GOT3 (cell line): ENCODE measurements around the gene GABRG3.
"Not testable (repeated sequence)": the region's sequence is repeated elsewhere in the genome, so short reads cannot be mapped to it uniquely, and the experiment has no call there.

Experiments
- DNase-seq: peaks from one replicate; lab custom pipeline; 2025; ENCODE audit warnings: mixed read lengths; lab: John Stamatoyannopoulos, UW

GABRG3 gene

DNA sequence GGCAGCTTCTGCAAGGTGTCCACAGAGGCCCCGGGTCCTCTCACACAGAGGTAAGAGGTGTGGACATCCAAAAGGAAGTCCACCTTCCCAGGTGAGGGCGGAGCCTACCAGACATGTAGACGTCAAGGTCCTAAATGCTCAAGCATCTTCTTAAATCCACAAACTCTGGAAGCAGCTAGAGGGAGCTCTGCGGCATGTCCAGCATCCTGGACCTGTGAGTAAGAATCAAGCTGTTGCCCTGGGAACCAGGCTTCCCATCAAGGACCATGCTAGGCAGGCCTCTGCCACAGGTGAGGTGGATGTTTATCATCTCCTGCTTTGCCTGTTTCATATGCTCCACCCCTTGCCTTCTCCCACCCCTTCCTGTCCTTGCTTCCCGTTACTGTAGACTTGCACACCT, 368.2 kb downstream of the GABRG3 start:
- no peak for DNase-seq

DNA sequence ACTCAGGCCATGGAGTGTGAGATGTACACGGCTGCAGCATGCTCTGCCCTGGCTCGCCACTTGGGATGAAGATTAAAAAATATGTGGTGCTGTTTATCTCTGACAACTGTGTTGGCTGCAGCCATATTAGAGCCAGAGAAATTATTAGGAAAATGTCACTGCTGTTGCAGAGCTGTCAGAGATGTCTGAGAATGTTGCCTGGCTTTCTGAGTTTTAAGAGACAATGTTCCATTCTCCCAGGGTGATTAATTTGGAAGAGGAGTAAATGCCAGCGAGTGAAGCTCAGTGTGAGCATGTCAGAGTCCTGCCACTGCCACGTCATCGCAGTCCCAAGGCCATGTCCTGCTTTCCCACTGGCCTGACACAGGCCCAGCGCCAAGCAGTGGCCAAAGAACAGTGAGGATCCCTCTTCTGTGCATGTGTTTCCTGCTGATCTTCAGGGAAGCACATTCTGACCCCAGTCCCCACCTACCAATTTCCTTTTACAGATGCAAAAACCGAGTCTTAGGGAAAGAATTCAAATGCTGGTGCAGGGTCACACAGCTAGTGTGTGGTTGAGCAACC, 370.9 kb downstream of the GABRG3 start:
- no peak for DNase-seq

DNA sequence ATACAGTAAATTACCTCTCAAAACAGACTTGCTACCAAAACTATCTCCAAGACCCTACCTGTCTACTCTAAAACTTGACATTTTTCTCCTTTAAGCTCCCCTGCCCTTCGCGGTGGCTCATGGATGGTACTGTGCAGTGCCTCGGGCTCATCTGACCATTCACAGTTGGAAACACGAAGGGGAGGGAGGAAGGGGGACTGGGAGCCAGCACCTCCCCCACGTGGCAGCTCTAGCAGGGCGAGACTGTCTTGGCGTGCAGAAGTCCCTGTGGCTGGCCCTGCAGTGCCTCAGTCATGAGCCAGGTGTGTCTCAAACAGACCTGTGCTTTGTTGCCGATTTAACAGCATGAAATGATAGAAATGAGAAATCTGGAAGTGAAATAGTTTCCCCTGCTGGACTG, 372.0 kb downstream of the GABRG3 start:
- no peak for DNase-seq

DNA sequence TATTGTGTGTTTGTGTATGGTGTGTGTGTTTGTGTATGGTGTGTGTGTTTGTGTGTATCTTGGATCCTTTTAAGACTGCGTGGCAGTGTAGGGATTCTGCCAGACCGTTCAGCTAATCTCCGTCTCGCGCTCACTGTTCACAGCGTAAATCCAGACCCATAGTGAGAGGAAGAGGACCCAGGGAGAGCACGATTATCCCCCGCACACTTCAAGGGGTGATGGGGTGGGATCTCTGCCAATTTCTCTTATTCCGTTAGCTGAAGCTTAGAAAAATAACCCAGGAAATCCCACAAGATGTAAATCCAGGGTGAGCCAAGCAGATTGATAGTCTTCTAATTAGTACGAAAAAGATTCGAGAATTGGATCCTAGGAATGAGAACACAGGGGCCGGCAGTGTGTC, 381.2 kb downstream of the GABRG3 start:
- DNase-seq: no peak

DNA sequence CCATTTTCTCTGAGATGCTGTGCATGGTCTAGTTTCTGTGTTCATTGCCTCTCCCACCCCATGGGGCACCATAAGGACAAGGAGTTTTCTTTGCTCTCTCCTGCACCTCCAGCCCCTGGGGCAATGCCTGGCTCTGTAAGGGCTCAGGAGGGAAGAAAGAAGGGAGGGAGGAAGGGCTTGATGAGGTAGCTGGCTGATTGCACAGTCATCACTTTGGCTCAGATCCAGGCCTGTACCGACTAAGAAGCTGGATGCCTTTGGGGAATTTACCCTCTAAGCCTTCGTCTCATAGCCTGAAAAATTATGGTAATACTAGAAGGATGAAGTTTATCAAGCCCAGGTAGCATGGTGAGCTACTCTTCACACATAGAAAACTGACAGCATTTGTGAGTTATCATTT, 382.9 kb downstream of the GABRG3 start:
- DNase-seq: no peak

DNA sequence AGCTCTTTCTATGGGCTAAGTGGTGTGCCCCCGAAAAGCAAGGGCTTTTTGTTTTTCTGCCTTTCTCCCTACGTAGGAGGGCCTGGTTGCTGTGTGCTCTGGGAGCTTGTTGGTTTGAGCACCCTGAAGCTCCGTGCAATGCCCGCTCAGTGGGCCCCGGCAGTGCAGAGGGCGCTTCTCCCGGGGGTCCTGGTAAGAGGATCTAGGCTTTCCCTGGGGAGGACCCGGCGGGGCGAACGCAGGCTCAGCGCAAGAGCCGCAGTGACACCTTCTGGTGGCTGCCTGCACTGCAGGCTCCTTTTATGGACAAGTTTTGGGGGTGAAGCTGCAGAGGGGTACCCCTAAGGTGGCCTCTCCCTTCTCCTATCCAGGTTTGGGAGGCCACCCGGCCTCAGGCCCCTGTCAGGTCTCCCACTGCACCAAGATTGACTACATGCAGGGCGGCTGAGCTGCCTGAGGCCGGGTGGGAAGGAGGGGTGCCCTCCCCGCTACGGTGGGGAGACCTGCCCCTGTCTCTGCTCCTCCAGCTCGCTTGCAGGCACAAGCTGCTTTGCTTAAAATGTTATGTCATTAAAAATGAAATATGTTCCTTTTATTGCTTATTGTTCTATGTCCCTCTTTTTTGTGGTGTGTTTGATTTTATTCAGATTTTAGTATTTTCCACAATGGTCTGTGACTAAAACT, 387.9 kb downstream of the GABRG3 start:
- no peak for DNase-seq

DNA sequence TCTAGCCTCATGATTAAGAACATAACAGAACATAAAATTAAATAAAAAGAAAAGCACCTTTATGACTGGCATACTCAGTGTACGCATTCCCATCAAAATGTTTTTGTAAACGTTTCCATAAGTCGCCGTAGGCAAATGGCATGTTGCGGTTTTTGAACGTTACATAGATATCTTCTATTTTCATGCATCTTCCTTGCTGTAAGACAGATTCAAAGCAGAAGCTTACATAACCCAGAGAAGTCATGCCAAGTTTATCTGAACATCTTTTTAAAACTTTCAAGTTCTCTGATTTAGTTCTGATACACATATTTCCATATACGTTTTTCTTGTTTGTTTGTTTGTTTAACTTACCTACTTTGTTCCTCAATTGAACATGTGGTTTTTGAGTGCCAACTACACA, 388.6 kb downstream of the GABRG3 start:
- no peak for DNase-seq

DNA sequence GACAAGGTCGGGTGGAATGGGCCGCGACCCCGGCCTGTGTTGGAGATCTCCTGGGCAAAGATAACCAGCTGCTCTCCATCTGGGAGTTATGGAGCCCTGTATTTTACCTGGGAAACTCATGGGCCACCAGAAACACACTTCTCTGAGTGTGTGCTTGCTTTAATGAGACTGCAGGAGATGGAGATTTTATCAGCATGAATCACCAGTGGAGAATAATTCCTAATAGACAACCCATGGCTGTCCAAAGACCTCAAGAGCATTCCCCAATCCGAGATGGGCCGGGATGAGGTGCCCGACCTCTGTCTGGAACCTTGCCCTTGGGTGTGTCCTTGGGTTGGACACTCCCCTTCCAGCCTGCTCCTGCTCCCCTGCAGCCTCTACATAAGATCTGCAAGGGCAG, 389.3 kb downstream of the GABRG3 start:
- DNase-seq: no peak

DNA sequence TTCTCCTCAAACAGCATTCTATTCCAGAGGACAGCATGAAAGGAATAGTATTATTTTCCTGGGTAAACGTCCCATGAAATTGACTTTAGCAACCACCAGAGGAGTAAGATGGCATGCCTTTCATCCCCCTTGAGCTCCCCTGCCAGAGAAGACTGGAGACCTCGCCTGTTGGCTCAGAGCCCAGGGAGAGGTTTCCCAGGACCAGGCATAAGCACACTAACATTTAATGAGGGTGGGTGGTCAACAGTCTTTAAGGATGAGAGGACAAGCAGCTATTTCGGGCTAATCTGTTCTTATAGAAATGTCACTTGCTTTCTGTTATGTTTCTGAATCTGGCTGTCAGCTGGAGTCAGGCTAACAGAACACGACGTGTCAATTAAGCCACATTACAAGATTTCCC, 390.5 kb downstream of the GABRG3 start:
- no peak for DNase-seq

DNA sequence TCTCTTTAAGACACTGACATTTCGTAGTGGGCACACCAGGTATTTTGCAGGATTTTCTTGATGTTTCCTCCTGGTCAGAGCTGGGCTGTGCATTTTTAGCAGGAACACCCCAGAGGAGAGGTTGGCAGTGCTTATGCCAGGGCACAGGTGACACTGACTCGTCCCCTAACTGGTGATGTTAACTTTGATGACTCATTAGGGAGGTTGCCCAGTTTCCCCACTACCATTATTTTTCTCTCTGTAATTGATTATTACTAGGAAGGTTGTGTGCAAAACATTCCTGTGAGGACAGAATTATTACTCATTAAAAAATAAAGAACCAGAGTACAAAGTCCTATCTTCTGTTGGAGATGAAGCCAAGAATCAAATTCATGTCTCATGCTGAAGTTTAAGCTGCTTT, 394.5 kb downstream of the GABRG3 start:
- DNase-seq: no peak

DNA sequence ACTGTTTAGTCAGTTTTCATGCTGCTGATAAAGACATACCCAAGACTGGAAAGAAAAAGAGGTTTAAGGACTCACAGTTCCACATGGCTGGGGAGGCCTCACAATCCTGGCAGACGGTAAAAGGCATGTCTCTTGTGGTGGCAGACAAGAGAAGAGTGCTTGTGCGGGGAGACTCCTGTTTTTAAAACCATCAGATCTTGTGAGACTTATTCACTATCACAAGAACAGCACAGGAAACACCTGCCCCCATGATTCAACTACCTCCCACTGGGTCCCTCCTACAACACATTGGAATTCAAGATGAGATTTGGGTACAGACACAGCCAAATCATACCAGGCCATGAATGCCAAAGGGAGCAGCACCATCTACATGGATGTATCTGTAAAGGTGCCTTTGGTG, 406.4 kb downstream of the GABRG3 start:
- DNase-seq: not testable (repeated sequence)

DNA sequence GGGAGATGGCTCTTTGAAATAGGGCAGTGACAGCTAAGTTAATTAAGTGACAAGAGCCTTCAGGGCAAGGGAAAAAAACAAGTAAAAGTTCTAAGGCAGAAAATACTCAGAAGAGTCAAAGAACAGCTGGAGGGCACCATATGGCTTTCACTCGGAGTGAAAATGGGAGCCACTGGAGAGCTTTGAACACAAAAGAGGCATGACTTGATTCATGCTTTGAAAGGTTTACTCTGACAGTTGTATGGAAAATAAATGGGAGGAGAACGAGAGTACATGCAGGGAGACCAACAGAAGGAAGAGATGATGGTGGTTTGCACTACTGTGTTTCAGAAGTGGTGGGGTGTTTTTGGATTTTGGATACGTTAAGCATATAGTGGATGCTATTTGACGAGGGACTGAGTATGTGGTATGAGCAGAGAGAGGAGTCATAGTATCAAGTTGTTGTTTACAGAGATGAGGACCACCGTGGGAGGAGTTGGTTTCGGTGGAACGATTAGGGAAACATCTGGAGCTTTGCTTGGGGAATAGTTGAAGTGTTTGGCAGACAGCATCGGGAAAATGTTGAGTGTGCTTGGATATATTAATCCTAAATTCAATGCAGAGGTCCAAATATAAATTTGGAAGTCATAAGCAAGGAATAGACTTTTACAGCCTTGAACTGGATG, 411.5 kb downstream of the GABRG3 start:
- no peak for DNase-seq

DNA sequence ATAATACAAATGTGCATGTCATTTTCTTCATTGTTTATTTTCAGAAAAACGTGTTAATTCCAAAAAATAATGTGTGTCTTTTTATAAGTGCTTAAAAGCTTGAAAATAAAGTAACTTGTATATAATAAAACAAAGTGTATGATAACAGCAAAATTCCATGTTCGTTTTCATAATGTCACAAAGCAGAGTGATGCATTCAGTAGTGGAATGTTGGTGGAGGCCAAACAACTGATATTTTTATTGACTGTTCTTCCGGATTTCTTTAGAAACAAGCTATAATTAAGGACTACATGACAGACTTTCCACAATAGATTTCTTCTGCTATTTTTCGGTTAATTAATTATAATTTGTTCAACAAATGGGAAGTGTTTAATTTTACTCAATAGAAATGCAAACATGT, 412.7 kb downstream of the GABRG3 start:
- DNase-seq: no peak

DNA sequence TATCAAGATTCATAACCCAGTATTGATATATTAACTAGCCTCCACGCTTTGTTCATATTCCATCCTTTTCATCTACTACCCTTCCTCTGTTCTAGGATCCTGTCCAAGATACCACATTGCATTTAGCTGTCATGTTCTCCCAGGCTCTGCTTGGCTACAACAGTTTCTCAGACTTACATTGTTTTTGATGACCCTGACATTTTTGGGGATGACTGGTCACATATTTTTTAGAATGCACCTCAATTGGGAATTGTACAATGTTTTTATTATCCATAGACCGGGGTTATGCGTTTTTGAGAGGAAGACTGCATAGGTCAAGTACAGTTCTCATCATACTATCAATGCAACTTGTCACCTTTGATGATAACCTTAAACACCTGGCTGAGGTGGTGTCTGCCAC, 421.2 kb downstream of the GABRG3 start:
- DNase-seq: no peak

DNA sequence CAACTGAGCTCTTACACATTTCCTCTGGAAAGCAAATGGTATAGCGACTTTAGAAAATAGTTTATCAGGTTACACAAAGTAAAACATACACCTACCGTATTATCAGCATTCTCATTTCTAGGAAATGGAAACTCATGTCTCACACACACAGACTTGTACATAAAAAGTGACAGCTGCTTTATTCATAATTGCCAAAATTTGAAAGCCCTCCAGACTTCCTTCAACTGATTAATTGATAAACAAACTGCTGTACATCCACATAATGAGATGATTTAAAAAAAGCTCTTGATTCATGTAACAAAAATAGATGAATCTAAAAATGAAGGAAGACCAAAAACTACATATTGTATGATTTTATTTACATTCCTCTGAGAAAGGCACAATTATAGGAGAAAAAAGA, 425.5 kb downstream of the GABRG3 start:
- no peak for DNase-seq

DNA sequence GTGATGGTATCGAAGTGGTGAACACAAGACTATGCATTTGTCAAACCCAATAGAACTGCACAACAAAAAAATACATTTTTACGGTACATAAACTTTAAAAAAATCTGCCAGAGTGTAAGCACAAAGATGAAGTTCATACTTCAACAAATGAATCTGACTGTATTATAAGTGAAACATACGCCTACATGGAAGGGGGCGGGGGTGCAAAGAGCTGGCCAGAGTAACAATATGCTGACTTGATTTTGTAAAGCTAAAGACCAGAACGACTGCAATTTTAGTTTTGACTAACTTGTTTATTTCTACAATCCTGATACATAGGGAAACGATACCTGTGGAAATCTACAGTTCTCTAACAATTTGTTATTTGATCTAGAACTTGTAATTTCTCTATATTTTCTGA, 426.0 kb downstream of the GABRG3 start:
- no peak for DNase-seq

DNA sequence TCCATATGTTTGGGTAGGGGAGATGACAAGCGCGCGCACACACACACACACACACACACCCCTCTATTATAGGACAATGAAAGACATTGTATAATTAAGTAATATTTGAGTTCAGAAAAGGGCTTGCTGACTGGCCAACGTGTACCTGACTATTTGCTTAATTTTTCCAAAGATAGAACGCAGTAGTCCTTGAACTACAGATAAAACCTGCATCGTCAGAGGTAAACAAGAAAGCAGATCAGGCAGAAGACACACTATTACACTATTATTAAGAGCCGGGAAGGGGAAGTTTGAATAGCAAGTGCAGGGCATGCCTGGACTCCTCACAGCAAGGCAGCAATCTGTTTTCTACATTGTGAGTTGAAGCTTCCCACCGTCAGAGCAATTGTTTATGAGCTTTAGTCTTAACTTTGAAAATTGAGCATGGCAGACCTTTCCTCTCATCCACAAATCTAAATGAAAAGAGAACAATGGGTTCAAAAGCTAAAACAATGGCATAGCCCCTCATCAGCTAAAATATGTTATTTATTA, 427.7 kb downstream of the GABRG3 start:
- no peak for DNase-seq

DNA sequence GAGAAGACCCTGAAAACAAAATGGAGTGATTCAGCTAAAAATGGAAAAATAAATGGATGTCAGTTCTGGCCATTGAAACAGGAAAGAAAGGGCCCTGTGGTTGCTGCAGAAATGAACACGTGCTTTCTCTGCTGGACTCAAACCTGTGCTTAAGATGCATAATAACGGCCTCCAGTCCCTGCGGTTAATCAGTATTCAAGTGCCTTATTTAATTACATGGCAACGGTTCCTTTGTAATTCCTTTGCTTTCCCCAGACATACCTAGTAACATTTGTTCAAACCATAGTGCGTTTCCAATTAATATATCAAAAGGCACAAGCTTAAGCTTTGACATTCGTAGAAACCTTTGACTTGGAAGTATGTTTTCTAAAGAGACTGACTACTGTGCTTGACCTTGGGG, 428.3 kb downstream of the GABRG3 start:
- no peak for DNase-seq

DNA sequence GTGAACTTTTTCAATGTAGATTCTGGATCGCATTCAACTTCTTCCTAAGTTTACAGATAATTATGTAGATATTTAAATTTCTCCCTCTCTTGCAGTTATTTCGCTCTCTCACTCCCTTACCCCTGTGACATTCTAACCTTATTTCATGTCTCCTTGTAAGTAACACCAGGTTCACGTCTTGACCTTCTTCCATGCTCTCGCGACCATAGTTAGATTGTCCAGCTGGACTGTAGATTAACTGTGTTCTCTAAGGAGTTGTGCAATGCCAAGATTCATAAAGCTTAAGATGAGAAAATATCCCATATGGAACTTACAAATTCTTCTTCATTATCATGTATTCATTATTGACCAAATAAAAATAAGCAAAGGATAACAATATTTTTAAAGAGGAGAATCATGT, 430.5 kb downstream of the GABRG3 start:
- DNase-seq: no peak

DNA sequence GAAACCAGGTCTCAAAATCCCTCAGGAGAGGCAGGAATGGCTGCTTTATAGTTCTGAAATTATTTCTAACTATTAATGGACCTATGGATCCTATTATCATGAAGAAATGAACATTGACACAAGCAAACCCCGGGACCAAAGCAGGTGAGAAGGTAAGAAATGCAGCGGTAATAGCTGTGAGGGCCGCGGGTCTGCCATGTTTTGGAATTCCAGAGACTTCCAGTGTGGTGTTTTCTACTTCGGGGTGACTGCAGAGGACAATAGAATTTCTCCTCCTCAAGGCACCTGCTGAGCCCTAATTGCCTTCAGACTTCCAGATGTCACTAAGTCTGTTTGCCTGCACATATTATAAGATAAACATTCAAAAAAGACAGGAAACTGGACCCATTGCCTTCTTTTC, 437.4 kb downstream of the GABRG3 start:
- DNase-seq: no peak

DNA sequence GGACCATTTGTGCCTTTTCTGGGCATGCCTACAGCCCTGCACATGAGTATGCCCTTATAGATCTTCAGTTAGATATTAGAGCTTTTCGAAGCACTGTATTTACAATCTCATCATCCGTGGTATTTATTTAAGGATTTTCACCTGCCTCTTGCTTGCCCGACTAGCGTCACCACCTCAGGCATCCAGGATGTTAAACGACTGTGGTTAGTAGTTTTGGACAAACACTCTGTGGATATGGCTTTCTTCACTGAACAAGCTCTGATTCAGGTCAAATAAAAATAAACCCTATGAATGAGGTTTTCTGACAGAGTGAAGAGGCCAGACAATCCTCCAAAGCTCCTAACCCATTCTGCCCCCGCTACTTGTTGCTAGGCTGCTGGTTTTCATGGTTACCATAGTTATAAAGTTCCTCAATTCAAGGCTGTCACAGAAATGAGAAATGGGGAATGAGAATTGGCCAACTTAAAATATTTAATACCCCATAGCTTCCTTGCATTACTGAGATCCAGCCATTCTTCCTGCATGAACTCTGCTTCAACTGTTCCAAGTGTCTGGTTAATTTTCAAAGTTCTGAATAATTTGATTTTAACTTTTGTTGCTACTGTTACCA, 440.1 kb downstream of the GABRG3 start:
- no peak for DNase-seq

DNA sequence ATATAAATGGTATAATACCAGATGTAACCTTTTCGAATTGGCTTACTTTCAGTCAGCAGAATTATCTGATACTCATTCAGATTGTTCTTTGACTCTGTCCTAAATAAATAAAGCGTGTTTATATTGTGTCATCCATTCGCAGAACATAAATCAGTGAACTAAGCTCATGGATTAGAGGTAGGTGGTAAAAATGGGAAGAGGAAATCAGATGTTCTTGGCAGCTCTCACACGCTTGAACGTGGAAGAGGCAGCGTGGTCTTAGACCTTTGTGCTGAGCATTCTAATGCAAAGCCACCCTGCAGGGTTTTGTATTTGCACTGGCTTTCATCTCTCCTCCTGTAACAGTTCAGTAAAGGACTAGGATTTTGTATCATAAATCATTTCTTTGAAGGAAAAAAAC, 441.4 kb downstream of the GABRG3 start:
- DNase-seq: no peak
